ENCODE results near the gene CYB561.

GRCh38 chr17:63493411-63493810, 47.3 kb upstream of the CYB561 start:
- no peak for TF ChIP-seq CTCF (IDR thresholded peaks at IDR 0.05; ENCODE audit: low read depth, low read length)
- TF ChIP-seq EZH2phosphoT487 (IDR thresholded peaks at IDR 0.05; ENCODE audit: low read depth), result no peak

All from OCI-LY3 (cell line).